Adrenal gland (tissue), 12 donors: ENCODE data around the gene DOK4. TPM values are rescaled to one million over a fixed set of nuclear protein-coding genes. Genes with fewer than 3 reads are reported as not detected.

Experiments
- DNase-seq, 7 donors: peaks; one replicate each; pipeline ENCODE4 v3.0.0-alpha.2; 2019 to 2020
- H3K27ac ChIP-seq, 5 donors: fragments of 200-600 bp; sonication (generic) in 4 of 5; 1 replicate in 3 of 5; 2 replicates in 2 of 5; pipeline versions ENCODE4 v1.5.1 to v1.8.0; 2016 to 2020; ENCODE audit warnings: mild to moderate bottlenecking in 1 of 5
- H3K27me3 ChIP-seq: fragments of 200-600 bp; 2 replicates; pipeline ENCODE4 v1.8.0; 2021
- H3K36me3 ChIP-seq, 2 donors: fragments of 200-600 bp; replicated peaks in 1 of 2; 1 replicate in 1 of 2; 2 replicates in 1 of 2; pipeline versions ENCODE4 v1.5.1 to v1.8.0; 2018 to 2022
- H3K4me1 ChIP-seq, 2 donors: fragments of 200-600 bp; replicated peaks in 1 of 2; 1 replicate in 1 of 2; 2 replicates in 1 of 2; pipeline versions ENCODE4 v1.5.1 to v1.8.0; 2018 to 2021
- H3K4me3 ChIP-seq, 4 donors: fragments of 200-600 bp; sonication (generic) in 3 of 4; one replicate each; pipeline ENCODE4 v1.5.1; 2016 to 2018
- H3K9me3 ChIP-seq, 3 donors: fragments of 200-600 bp; sonication (generic) in 1 of 3; replicated peaks in 1 of 3; 1 replicate in 2 of 3; 2 replicates in 1 of 3; pipeline versions ENCODE4 v1.5.1 to v1.8.0; 2016 to 2021
- POLR2A ChIP-seq, 2 donors: fragments of 450-650 bp; IDR thresholded peaks; one replicate each; pipeline ENCODE4 v1.6.1; 2017; ENCODE audit warnings: antibody characterized with exemption in 2 of 2, mild to moderate bottlenecking in 2 of 2, moderate library complexity in 1 of 2
- WGBS, 4 donors: extraction: QIAGEN DNeasy Blood & Tissue Kit in 2 of 4; methylation state at CpG; one replicate each; pipeline versions ENCODE4 v1.1.5 to v1.1.7; 2013 to 2017; 5-methylcytosine and 5-hydroxymethylcytosine counted together
- intact Hi-C, 2 donors: fragments of 100-400 bp; cut with DNase I; formaldehyde crosslinking; loops; one replicate each; pipeline versions ENCODE4 v1.14.1 to v1.15.0; 2022 to 2023
- polyA plus RNA-seq, 3 donors: library from polyadenylated mRNA; stranded (reverse); fragments of 200-250 nt in 2 of 3; fragments of 350-450 nt in 1 of 3; fragmentation: Illumina TruSeq in 1 of 3; extraction: RNeasy Lipid Tissue Mini Kit (QIAGEN cat#74804) in 1 of 3; gene quantifications; one replicate each; pipeline ENCODE4 v1.2.3, GENCODE V29; 2013 to 2014
- total RNA-seq, 9 donors: library from RNA; depleted of rRNA in 4 of 9; stranded (reverse); fragments of >200 nt in 4 of 9; fragments of 120-200 nt in 1 of 9; fragmentation: NEBNext Ultra II Directional in 1 of 9; extraction: Animal tissue kit (Norgen Biotek cat#: 25700) in 1 of 9; gene quantifications; one replicate each; pipeline versions ENCODE4 v1.1.0 to v1.2.4, GENCODE V29; 2013 to 2023
- TF ChIP-seq, protein P1 (sequence below), 6 experiments: fragments of 450-650 bp in 4 of 6; fragments of 200-600 bp in 2 of 6; sonication (generic) in 1 of 6; IDR thresholded peaks; 1 replicate in 5 of 6; 2 replicates in 1 of 6; pipeline versions ENCODE4 v1.5.1 to v1.8.0; 2016 to 2021; ENCODE audit warnings: antibody characterized with exemption in 6 of 6, mild to moderate bottlenecking in 2 of 6, moderate library complexity in 1 of 6
- donor health status: healthy with polysubstance abuse.
- donor health status: Bipolar disorder and iron deficiency.
- donor health status: DM: yes; HTN: yes; CAD: no.
- donor health status: DM: no; HTN: no; CAD: no.
- donor health status: DM: no; HTN: no; CAD: no.
- donor health status: DM: yes; HTN: yes; CAD: no.

Gene DOK4
- total and polyA plus RNA-seq, 12 donors, result 4.3 to 36.1 (median 18.7) TPM

DNA sequence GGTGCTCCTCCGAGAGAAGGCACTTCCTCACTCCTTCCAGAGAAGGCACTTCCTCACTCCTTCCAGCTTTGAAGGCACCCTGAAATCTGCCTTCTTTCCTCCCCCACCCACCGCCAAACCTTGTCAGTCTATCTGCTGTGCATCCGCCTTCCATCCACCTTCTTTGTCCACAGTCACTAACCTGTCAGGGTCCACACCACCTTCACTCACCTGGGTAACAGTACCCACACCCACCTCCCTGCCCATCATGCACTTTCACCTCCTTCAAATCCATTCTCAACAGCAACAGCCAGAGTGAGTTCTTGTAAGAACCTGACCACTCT lies 44.9 kb upstream of the DOK4 start:
- 80 to 93% (median 86%) methylated on average over 3 of the region's 3 CpGs for WGBS, 4 donors
- Histone ChIP-seq H3K9me3 (no peaks in the 10 kb centered on the region), H3K4me3 (no peak overlapping the region), H3K36me3 (no peaks in the 10 kb centered on the region), H3K4me1 (peaks cover 12 to 29% of the 10 kb centered on the region in 2 donors), H3K27me3 (no peaks in the 10 kb centered on the region), H3K27ac (no peak overlapping the region)
- intact Hi-C loops, result no loop called here
- peak in 4 of 7 donors; percentile 2 to 46 (median 16) for DNase-seq
- TF ChIP-seq, protein P1, sequence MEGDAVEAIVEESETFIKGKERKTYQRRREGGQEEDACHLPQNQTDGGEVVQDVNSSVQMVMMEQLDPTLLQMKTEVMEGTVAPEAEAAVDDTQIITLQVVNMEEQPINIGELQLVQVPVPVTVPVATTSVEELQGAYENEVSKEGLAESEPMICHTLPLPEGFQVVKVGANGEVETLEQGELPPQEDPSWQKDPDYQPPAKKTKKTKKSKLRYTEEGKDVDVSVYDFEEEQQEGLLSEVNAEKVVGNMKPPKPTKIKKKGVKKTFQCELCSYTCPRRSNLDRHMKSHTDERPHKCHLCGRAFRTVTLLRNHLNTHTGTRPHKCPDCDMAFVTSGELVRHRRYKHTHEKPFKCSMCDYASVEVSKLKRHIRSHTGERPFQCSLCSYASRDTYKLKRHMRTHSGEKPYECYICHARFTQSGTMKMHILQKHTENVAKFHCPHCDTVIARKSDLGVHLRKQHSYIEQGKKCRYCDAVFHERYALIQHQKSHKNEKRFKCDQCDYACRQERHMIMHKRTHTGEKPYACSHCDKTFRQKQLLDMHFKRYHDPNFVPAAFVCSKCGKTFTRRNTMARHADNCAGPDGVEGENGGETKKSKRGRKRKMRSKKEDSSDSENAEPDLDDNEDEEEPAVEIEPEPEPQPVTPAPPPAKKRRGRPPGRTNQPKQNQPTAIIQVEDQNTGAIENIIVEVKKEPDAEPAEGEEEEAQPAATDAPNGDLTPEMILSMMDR (IDR thresholded peaks at IDR 0.05), result no peak
- no peak for TF ChIP-seq POLR2A (IDR thresholded peaks at IDR 0.05)

DNA sequence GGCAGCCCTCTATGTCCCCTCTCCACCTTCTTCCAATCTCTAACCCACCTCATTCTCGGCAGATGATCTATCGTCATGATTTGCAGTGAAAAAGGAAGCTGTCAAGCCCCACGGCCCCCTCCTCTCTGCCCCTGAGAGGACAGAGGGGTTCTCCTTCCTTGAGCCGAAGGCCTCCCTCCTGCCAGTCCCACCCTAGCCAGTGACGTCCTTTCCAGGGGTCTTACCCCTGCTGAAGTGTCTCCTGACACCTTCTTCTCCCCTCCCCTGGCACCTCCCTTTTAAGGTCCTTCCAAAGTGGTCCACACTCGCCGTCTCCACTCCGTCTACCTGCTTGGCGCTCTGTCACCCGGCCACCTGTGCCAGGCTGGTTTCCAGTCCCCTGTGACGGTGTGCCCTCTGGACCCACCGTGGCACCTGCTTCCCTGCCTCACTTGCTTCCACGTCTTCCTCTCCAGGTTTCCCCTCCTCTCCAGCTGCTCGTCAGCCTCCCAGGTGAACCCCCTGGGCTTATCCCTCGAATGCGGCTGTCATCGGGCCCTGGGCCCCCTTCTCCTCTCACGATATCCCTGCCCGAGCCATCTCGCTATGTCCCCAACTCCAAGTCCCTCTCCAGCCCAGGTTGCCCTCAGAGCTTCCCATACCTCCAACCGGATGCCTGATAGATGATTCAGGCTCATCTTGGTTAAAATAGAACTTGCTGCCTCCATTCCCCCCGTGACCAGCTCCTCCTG lies 44.4 kb upstream of the DOK4 start:
- WGBS, 4 donors, result 80 to 89% (median 82%) methylated on average over 22 of the region's 22 CpGs
- H3K9me3 ChIP-seq, result no peaks in the 10 kb centered on the region
- intact Hi-C loops, result no loop called here
- TF ChIP-seq POLR2A (IDR thresholded peaks at IDR 0.05), result no peak
- TF ChIP-seq, protein P1 (IDR thresholded peaks at IDR 0.05), result no peak
- no peaks in the 10 kb centered on the region for H3K36me3 ChIP-seq
- H3K4me3 ChIP-seq, result no peak overlapping the region
- H3K27me3 ChIP-seq, result no peaks in the 10 kb centered on the region
- DNase-seq, result peak in 3 of 7 donors; percentile 10 to 49 (median 20)
- no peak overlapping the region for H3K27ac ChIP-seq
- peaks cover 12 to 29% of the 10 kb centered on the region in 2 donors for H3K4me1 ChIP-seq

- no peak for TF ChIP-seq POLR2A (IDR thresholded peaks at IDR 0.05)
- TF ChIP-seq, protein P1 (IDR thresholded peaks at IDR 0.05), result no peak
- H3K27ac ChIP-seq, result no peak overlapping the region
Observed at GRCh38 chr16:57530104-57530521, 43.8 kb upstream of the DOK4 start.

GRCh38 chr16:57529391-57530103 lies 43.3 kb upstream of the DOK4 start:
- DNase-seq, result peak in 1 of 7 donors; percentile 4
- TF ChIP-seq POLR2A (IDR thresholded peaks at IDR 0.05), result no peak
- TF ChIP-seq, protein P1 (IDR thresholded peaks at IDR 0.05), result no peak
- Histone ChIP-seq H3K36me3 (no peaks in the 10 kb centered on the region), H3K27me3 (no peaks in the 10 kb centered on the region), H3K4me3 (no peak overlapping the region), H3K9me3 (no peaks in the 10 kb centered on the region), H3K27ac (no peak overlapping the region), H3K4me1 (peaks cover 6 to 21% of the 10 kb centered on the region in 2 donors)
- 73 to 86% (median 77%) methylated on average over 14 of the region's 14 CpGs for WGBS, 4 donors
- intact Hi-C loops, result no loop called here

More at GRCh38 chr16:57530104-57530521, 43.8 kb upstream of the DOK4 start:
- intact Hi-C loops, result no loop called here
- Histone ChIP-seq H3K4me3 (no peak overlapping the region), H3K36me3 (no peaks in the 10 kb centered on the region), H3K27me3 (no peaks in the 10 kb centered on the region), H3K9me3 (no peaks in the 10 kb centered on the region), H3K4me1 (peaks cover 7 to 23% of the 10 kb centered on the region in 2 donors)
- WGBS, 4 donors, result 45 to 62% (median 58%) methylated on average over 7 of the region's 7 CpGs
- DNase-seq, result peak in 3 of 7 donors; percentile 23 to 78 (median 37)
